MM.1S (cell line): ENCODE results near the gene TLE5.

Experiments used
- EZH2 ChIP-seq: fragments of 300-600 bp; sonication (generic); optimal IDR thresholded peaks from 2 replicates; pipeline ENCODE3; 2017; ENCODE audit warnings: low read depth, mild to moderate bottlenecking, antibody characterized with exemption, low read length, mixed read lengths
- EZH2phosphoT487 ChIP-seq: fragments of 300-600 bp; sonication (generic); IDR thresholded peaks from 2 replicates; pipeline ENCODE4 v1.6.1; 2018; ENCODE audit warnings: antibody characterized with exemption, low read length
- TF ChIP-seq, protein P1 (sequence below): fragments of 300-600 bp; sonication (generic); IDR thresholded peaks from 2 replicates; pipeline ENCODE4 v1.5.1; 2016; ENCODE audit warnings: antibody characterized with exemption, low read length, mixed read lengths

- TF ChIP-seq, protein P1, sequence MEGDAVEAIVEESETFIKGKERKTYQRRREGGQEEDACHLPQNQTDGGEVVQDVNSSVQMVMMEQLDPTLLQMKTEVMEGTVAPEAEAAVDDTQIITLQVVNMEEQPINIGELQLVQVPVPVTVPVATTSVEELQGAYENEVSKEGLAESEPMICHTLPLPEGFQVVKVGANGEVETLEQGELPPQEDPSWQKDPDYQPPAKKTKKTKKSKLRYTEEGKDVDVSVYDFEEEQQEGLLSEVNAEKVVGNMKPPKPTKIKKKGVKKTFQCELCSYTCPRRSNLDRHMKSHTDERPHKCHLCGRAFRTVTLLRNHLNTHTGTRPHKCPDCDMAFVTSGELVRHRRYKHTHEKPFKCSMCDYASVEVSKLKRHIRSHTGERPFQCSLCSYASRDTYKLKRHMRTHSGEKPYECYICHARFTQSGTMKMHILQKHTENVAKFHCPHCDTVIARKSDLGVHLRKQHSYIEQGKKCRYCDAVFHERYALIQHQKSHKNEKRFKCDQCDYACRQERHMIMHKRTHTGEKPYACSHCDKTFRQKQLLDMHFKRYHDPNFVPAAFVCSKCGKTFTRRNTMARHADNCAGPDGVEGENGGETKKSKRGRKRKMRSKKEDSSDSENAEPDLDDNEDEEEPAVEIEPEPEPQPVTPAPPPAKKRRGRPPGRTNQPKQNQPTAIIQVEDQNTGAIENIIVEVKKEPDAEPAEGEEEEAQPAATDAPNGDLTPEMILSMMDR: no peak
- TF ChIP-seq EZH2: no peak
- no peak for TF ChIP-seq EZH2phosphoT487
These were observed 21.0 kb downstream of the TLE5 start for GRCh38 chr19:3041327-3041726.
